Liver (tissue), 9 donors: Measurements from ENCODE around the gene NF1. TPM values are rescaled to one million over a fixed set of nuclear protein-coding genes. Genes with fewer than 3 reads are reported as not detected.

Experiments used
- DNase-seq: peaks from one replicate; pipeline ENCODE4 v3.0.0-alpha.2; 2017; ENCODE audit warnings: low spot score
- H3K27ac ChIP-seq, 2 donors: one replicate each; pipeline ENCODE4 v1.7.0; 2013; ENCODE audit warnings: inconsistent platforms in 2 of 2, low read length in 2 of 2, control low read depth in 1 of 2, low read depth in 1 of 2, mild to moderate bottlenecking in 1 of 2
- H3K27me3 ChIP-seq, 4 donors: one replicate each; pipeline versions ENCODE4 v1.6.1 to v1.7.0; 2013; ENCODE audit warnings: low read length in 3 of 4, inconsistent platforms in 1 of 4, mild to moderate bottlenecking in 1 of 4, moderate library complexity in 1 of 4; ENCODE audit not compliant: control insufficient read depth in 4 of 4, insufficient read depth in 4 of 4
- H3K36me3 ChIP-seq, 4 donors: one replicate each; pipeline versions ENCODE4 v1.6.1 to v1.7.0; 2013; ENCODE audit warnings: low read length in 3 of 4, mild to moderate bottlenecking in 3 of 4, low read depth in 1 of 4, moderate library complexity in 1 of 4; ENCODE audit not compliant: control insufficient read depth in 4 of 4, insufficient read depth in 3 of 4
- H3K4me1 ChIP-seq, 4 donors: one replicate each; pipeline versions ENCODE4 v1.6.1 to v1.7.0; 2013; ENCODE audit warnings: low read length in 3 of 4, mild to moderate bottlenecking in 3 of 4, moderate library complexity in 1 of 4; ENCODE audit not compliant: control insufficient read depth in 4 of 4, insufficient read depth in 4 of 4
- H3K4me3 ChIP-seq, 3 donors: one replicate each; pipeline versions ENCODE4 v1.6.1 to v1.7.0; 2013; ENCODE audit warnings: low read length in 3 of 3, control low read depth in 1 of 3, low read depth in 1 of 3, mild to moderate bottlenecking in 1 of 3
- H3K9ac ChIP-seq, 2 donors: one replicate each; pipeline ENCODE4 v1.7.0; 2013; ENCODE audit warnings: low read length in 2 of 2, mild to moderate bottlenecking in 2 of 2, moderate library complexity in 2 of 2, control low read depth in 1 of 2, low read depth in 1 of 2
- H3K9me3 ChIP-seq, 4 donors: one replicate each; pipeline versions ENCODE4 v1.6.1 to v1.7.0; 2013; ENCODE audit warnings: low read length in 3 of 4; ENCODE audit not compliant: control insufficient read depth in 4 of 4
- ATF3 ChIP-seq: IDR thresholded peaks from 2 replicates; pipeline ENCODE4 v1.6.1; 2016; ENCODE audit warnings: antibody characterized with exemption
- CTCF ChIP-seq: fragments of 150-350 bp; IDR thresholded peaks from 2 replicates; pipeline ENCODE4 v1.5.1; 2017; ENCODE audit warnings: improper control_type of control experiment, low read depth, low read length; ENCODE audit not compliant: missing input control
- EGR1 ChIP-seq, 2 donors: IDR thresholded peaks; 2 replicates each; pipeline ENCODE4 v1.6.1; 2016 to 2018; ENCODE audit warnings: antibody characterized with exemption in 2 of 2, low read depth in 2 of 2
- FOXA1 ChIP-seq: IDR thresholded peaks from 2 replicates; pipeline ENCODE4 v1.6.1; 2016; ENCODE audit warnings: antibody characterized with exemption
- FOXA2 ChIP-seq: IDR thresholded peaks from 2 replicates; pipeline ENCODE4 v1.6.1; 2016; ENCODE audit warnings: antibody characterized with exemption
- GABPA ChIP-seq, 2 donors: IDR thresholded peaks in 1 of 2; conservative IDR thresholded peaks in 1 of 2; 2 replicates each; pipeline ENCODE4 v1.6.1; 2016; ENCODE audit warnings: antibody characterized with exemption in 2 of 2, mild to moderate bottlenecking in 1 of 2, moderate library complexity in 1 of 2
- HNF4A ChIP-seq, 2 donors: conservative IDR thresholded peaks; 2 replicates each; pipeline ENCODE4 v1.6.1; 2016; ENCODE audit warnings: antibody characterized with exemption in 2 of 2, mild to moderate bottlenecking in 2 of 2
- HNF4G ChIP-seq: IDR thresholded peaks from 2 replicates; pipeline ENCODE4 v1.6.1; 2016; ENCODE audit warnings: antibody characterized with exemption
- JUND ChIP-seq, 2 donors: IDR thresholded peaks; 2 replicates each; pipeline ENCODE4 v1.6.1; 2016; ENCODE audit warnings: antibody characterized with exemption in 2 of 2
- NR2F2 ChIP-seq: IDR thresholded peaks from 2 replicates; pipeline ENCODE4 v1.6.1; 2016; ENCODE audit warnings: antibody characterized with exemption
- RAD21 ChIP-seq, 2 donors: IDR thresholded peaks; 2 replicates each; pipeline ENCODE4 v1.6.1; 2016; ENCODE audit warnings: antibody characterized with exemption in 2 of 2, mild to moderate bottlenecking in 2 of 2
- REST ChIP-seq: IDR thresholded peaks from 2 replicates; pipeline ENCODE4 v1.6.1; 2016; ENCODE audit warnings: antibody characterized with exemption, mild to moderate bottlenecking
- RXRA ChIP-seq, 2 donors: IDR thresholded peaks; 2 replicates each; pipeline ENCODE4 v1.6.1; 2017 to 2018; ENCODE audit warnings: antibody characterized with exemption in 2 of 2, mild to moderate bottlenecking in 1 of 2
- SP1 ChIP-seq: IDR thresholded peaks from 2 replicates; pipeline ENCODE4 v1.6.1; 2018; ENCODE audit warnings: antibody characterized with exemption, mild to moderate bottlenecking
- TAF1 ChIP-seq: conservative IDR thresholded peaks from 2 replicates; pipeline ENCODE4 v1.6.1; 2016; ENCODE audit warnings: antibody characterized with exemption, mild to moderate bottlenecking
- YY1 ChIP-seq: IDR thresholded peaks from 2 replicates; pipeline ENCODE4 v1.6.1; 2016; ENCODE audit warnings: antibody characterized with exemption, mild to moderate bottlenecking
- ZBTB33 ChIP-seq: IDR thresholded peaks from 2 replicates; pipeline ENCODE4 v1.6.1; 2016; ENCODE audit warnings: antibody characterized with exemption
- WGBS: extraction: QIAGEN DNeasy Blood & Tissue Kit; methylation state at CpG from one replicate; pipeline ENCODE4 v1.1.7; 2013; 5-methylcytosine and 5-hydroxymethylcytosine counted together
- polyA plus RNA-seq, 2 donors: library from polyadenylated mRNA; stranded (reverse) in 1 of 2; unstranded in 1 of 2; fragments of 200-250 nt in 1 of 2; fragments of >200 nt in 1 of 2; fragmentation: Nextera tagmentation in 1 of 2; extraction: Ambion mirVana in 1 of 2; gene quantifications; one replicate each; pipeline versions ENCODE4 v1.2.1 to v1.2.3, GENCODE V29; 2013 to 2015
- total RNA-seq, 2 donors: library from RNA; depleted of rRNA; stranded (reverse); fragments of >200 nt; gene quantifications; one replicate each; pipeline ENCODE4 v1.2.3, GENCODE V29; 2014
- donor health status: healthy.
- donor health status: healthy.
- donor health status: healthy.
- donor health status: healthy.
- donor health status: healthy.

NF1 gene
- total and polyA plus RNA-seq, 4 donors, result 4.6 to 42.6 (median 13.5) TPM

GRCh38 chr17:31058976-31059375, 35.8 kb upstream of the NF1 start:
- Histone ChIP-seq H3K4me3 (no peak overlapping the region), H3K4me1 (no peaks in the 10 kb centered on the region), H3K27me3 (no peaks in the 10 kb centered on the region), H3K9ac (no peak overlapping the region), H3K9me3 (no peaks in the 10 kb centered on the region), H3K27ac (no peak overlapping the region), H3K36me3 (no peaks in the 10 kb centered on the region)
- DNase-seq, result no peak
- WGBS, result 73% methylated on average over 2 of the region's 2 CpGs
- no peak for TF ChIP-seq FOXA2
- no peak for TF ChIP-seq REST
- no peak for TF ChIP-seq YY1
- no peak for TF ChIP-seq RAD21 (IDR thresholded peaks at IDR 0.05)
- no peak for TF ChIP-seq ATF3
- TF ChIP-seq TAF1, result no peak
- TF ChIP-seq GABPA (IDR thresholded peaks at IDR 0.05 in 1 of 2, conservative IDR thresholded peaks at IDR 0.05 in 1 of 2), result no peak
- TF ChIP-seq ZBTB33, result no peak
- TF ChIP-seq RXRA (IDR thresholded peaks at IDR 0.05), result no peak
- no peak for TF ChIP-seq FOXA1
- TF ChIP-seq CTCF, result no peak
- TF ChIP-seq JUND (IDR thresholded peaks at IDR 0.05), result no peak
- TF ChIP-seq NR2F2, result no peak
- no peak for TF ChIP-seq HNF4A (conservative IDR thresholded peaks at IDR 0.05)
- no peak for TF ChIP-seq SP1
- no peak for TF ChIP-seq HNF4G
- no peak for TF ChIP-seq EGR1 (IDR thresholded peaks at IDR 0.05; ENCODE audit: low read depth in 2 of 2)
